Activated CD8-positive, alpha-beta memory T cell treated with anti-CD3 and anti-CD28 coated beads for 24 hours (primary cell): Measurements from ENCODE around the gene RPP40.
"Not testable (repeated sequence)": the region's sequence is repeated elsewhere in the genome, so short reads cannot be mapped to it uniquely, and the experiment has no call there.

ENCODE experiments used
- DNase-seq: peaks from one replicate; pipeline ENCODE4 v3.0.0-alpha.2; 2020

The RPP40 gene

GRCh38 chr6:5012519-5012918 is 8.7 kb upstream of the RPP40 start:
- DNase-seq: no peak

DNA sequence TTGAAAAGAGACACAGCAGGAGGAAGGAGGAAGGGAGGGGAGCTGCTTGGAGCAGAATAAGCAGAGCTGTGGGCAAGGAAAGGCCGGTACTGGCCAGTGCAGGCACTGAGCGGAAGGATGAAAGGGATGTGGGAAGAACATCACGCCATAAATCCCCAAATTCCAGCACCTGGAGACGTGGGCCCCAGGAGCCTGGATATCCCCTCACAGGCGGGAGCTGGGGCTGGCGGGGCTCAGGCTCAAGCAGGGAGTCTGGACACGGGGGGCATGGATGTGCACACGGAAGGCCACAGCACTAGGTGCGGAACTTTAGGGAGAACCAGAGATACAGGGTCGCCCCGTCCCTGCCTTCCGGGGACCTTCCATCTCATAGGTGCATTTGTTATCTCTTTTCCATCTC is 7.5 kb upstream of the RPP40 start:
- no peak for DNase-seq

- DNase-seq: no peak
These were observed 3.7 kb upstream of the RPP40 start for GRCh38 chr6:5007531-5007930.

GRCh38 chr6:5006222-5006621 is 2.4 kb upstream of the RPP40 start:
- no peak for DNase-seq

GRCh38 chr6:5005038-5005433 is 1.2 kb upstream of the RPP40 start:
- DNase-seq: not testable (repeated sequence)

DNA sequence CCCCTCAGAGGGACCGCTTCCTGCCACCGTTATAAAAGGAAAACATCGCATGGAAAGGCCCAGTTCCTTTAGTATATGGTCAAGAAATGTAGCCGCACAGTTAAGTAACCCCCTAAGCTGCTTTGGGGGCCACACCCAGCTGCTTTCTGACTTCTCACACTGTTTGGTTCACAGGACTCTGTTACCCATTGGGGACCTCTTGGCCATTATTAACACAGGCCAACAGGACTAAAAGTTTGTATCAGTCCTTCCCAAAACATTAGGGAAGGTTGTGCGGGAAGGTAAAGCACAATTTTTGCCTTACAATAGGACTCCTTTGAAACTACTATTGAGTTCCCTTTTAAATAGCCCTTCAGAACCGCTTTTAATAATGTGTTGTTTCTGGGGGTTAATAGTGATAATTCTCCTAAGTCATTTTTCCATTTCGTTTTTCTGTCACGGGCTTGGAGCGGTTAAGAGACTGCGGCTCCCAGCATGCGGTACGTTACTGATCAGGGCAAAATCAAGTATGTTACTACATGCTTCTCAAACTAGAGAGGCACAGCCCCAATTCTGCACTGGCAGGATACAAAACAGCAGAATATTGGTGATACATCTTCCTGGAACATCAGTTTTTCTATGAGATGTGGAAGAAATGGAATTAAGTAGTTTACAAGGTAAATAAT is 668 bp upstream of the RPP40 start:
- no peak for DNase-seq

DNA sequence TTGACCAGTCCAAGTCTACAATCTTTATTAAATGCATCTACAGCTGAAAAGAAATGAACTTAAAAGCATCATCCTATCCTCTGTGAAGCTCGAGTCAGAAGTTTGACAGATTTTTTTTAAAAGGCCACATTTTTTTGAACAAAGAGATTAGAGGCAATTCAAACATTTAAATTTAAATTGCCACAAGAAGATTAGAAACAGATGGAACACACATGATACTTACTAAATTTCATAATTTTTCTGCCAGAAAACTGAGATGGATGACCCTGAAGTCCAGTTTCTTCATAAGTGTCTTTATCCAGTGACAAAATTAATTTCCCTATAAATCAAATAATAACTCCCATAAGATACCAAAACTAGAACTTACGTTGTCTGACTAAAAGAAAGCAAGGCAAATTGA is 4.3 kb downstream of the RPP40 start:
- no peak for DNase-seq

DNA sequence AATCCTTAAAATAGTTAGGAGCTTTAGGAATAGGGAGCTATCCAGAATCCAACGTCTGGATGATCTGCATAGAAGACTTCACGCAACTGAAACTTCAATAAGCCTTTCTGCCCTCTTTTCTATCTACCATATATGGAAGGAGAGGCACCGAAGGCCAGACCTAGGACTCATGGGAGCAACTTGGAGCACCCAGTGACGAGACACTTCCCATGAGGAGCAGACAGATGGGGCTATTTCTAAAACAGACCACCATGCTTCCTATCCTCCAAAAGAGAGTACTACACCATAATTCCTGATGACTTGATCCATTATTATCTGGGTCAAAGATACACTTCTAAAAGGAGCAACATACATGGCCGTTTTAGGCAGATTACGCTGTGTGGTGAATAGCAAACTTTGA is 6.0 kb downstream of the RPP40 start:
- DNase-seq: no peak

DNA sequence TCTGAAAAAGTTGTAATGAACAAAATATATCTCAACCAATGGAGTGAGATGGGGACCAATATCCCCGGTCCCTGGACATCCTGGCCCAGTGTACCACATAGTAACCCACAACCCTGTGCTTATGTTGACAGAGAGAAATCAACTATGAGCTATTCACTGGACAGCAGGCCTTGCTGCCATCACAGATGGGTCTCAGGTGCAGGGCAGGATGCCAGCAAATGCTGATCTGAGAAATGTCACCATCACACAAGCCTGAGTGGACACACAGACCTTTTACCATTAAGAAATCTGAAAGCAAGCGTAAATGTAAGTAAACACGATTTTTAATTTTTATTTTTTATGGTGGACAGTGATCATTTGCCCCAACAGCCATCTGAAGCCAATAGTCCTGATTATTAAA is 9.1 kb downstream of the RPP40 start:
- no peak for DNase-seq

DNA sequence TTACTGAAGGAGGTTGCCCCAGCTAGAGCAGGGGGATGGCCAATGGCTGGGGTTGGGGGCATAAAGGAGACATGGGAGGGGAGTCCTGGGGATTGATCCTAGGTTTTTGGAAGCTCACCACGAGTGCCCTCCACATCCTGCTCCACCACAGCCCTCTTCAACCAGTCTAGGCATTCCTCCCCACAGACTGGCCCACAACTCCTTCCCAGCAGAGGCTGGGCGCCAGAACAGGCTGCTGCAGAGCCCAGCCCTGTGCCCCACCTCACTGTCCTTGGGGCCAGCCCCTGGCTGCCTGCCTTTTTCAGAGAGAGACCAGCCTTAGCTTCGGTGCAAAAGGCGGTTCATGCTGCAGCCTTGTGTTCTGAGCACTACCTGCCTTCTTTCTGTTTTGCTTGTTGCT is 16.4 kb downstream of the RPP40 start:
- DNase-seq: no peak

GRCh38 chr6:4986999-4987398 is 16.8 kb downstream of the RPP40 start:
- no peak for DNase-seq

DNA sequence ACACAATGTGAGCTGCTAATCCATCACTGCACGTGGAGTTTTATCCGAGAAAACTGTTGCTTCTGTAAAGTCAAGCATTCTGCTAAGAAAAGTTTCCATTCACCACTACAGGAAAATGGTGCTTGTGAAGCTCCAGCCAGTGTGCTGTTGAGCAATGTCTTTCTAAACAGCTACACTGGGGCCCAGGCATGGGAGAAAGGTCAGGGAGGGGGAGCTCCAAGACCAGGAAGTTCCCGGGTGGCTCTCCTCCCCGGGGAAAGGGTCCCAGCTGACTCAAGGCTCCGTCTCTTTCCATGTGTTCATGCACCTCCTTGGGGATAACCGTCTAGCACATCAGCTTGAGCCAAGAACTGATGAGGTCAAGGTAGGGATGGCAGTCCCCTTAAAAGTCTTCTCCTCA is 20.5 kb downstream of the RPP40 start:
- DNase-seq: no peak

DNA sequence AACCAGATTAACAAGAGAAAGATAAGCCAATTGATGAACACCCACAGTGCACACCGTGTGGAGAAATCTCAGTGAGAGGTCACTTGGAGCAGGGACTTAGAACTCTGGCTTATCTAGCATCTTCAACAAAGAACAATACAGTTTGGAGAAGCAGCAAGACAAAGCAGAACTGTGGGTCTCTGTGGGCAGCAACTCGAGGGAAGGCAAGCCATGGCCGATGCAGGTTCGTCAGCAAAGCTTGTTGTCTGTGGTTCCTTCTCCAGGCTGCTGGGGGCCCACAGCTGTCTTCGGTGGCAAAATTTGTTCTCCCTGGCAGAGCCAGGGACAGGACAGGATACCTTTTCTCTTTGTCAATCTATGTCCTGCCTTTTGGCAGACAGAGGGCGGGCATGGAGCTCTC is 22.1 kb downstream of the RPP40 start:
- DNase-seq: no peak

- DNase-seq: no peak
These were observed 24.4 kb downstream of the RPP40 start for GRCh38 chr6:4979426-4979825.

DNA sequence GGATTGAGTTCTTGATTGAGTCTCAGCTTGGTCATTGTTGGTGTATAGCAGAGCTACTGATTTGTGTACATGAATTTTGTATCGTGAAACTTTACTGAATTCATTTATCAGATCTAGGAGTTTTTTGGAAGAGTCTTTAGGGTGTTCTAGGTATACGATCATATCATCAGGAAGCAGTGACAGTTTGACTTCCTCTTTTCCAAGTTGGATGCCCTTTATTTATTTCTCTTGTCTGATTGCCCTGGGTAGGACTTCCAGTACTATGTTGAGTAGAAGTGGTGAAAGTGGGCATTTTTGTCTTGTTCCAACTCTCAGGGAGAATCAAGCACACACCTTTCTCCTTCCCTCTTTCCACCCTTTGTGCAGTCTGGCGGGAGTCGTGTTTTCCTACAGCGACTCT is 26.4 kb downstream of the RPP40 start:
- no peak for DNase-seq

DNA sequence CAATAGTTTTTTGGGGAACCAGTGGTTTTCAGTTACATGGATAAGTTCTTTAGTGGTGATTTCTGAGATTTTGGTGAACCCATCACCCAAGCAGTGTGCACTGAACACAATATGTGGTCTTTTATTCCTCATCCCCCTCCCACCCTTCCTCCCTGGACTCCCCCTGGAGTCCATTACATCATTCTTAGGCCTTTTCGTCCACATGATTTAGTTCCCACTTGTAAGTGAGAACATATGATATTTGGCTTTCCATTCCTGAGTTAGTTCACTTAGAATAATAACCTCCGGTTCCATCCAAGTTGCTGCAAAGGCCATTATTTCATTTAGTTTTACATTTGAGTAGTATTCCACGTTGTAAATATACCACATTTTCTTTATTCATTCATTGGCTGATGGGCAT is 28.3 kb downstream of the RPP40 start:
- no peak for DNase-seq

- no peak for DNase-seq
These were observed 28.9 kb downstream of the RPP40 start for GRCh38 chr6:4974962-4975361.

DNA sequence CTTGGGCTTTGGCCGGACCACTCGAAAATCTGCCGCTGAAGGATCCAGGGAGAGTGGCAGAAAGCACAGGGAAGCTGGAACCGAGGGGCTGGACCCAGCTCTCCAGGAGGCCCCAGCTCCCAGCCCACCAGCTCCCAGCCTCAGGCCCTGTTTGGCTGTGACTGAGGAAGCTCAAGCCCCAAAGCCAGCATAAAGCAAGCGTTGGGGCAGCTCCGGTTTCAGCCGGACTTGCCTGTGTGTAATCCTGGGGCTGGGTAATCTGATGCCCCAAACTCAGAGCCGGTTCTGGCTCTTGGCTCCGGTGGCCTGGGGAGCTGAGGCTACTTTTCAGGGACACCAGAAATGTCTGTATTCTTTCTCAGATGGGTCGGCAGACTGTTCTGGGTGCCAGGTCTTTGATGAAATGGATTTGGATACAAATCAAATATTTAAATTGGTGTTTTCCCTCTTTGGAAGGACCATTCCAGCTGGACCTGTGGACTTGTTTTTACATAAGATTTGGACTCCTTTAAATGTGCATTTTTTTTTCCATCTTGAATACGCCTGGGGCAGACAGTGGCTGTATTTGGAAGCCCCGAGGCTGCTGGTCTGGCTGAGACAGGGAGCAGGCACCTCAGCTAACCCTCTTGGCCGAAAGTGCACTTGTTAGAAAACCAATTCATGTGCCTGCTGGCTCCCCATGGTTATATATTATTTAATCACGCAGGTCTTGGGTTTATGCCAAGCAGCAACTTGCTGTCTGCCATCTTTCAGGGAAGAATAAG is 29.7 kb downstream of the RPP40 start:
- DNase-seq: no peak

GRCh38 chr6:4973415-4973814 is 30.4 kb downstream of the RPP40 start:
- no peak for DNase-seq

- DNase-seq: no peak
These were observed 31.4 kb downstream of the RPP40 start for GRCh38 chr6:4972438-4972837.

GRCh38 chr6:4971851-4972250 is 32.0 kb downstream of the RPP40 start:
- no peak for DNase-seq

- no peak for DNase-seq
These were observed 33.0 kb downstream of the RPP40 start for GRCh38 chr6:4970739-4971395.

GRCh38 chr6:4969609-4970285 is 34.1 kb downstream of the RPP40 start:
- DNase-seq: no peak
